Measurements from ENCODE around the gene HSPA8. TPM values are rescaled to one million over a fixed set of nuclear protein-coding genes. Genes with fewer than 3 reads are reported as not detected.
"Not testable (repeated sequence)": the region's sequence is repeated elsewhere in the genome, so short reads cannot be mapped to it uniquely, and the experiment has no call there.

HSPA8 gene
- total and polyA plus RNA-seq, 2 donors (not counting 1 experiment from before 2014, with no cell fraction given) = 480 to 738 TPM

GRCh38 chr11:123088896-123089295, 27.0 kb upstream of the HSPA8 start:
- intact Hi-C loops (cut with micrococcal nuclease); DNase-seq; H2AFZ ChIP-seq (ENCODE audit: insufficient read depth, low read depth, low read length, poor library complexity, severe bottlenecking); H3K9me3 ChIP-seq (ENCODE audit: control extremely low read depth in 1 of 3, control insufficient read depth in 2 of 3, insufficient read depth in 1 of 3, low read length in 2 of 3); H3K27ac Mint-ChIP-seq; H3K27me3 ChIP-seq (replicated peaks in 1 of 4; ENCODE audit: control extremely low read depth in 1 of 4, control insufficient read depth in 3 of 4, insufficient read depth in 4 of 4, low read length in 3 of 4); H3K4me3 Mint-ChIP-seq; H4K20me1 ChIP-seq (ENCODE audit: control insufficient read depth, insufficient read depth, low read length, poor library complexity, severe bottlenecking); H3K27me3 Mint-ChIP-seq; H3K4me2 ChIP-seq (replicated peaks; ENCODE audit: low read depth, low read length, poor library complexity, severe bottlenecking); CTCF ChIA-PET; H3K79me2 ChIP-seq (ENCODE audit: control insufficient read depth, insufficient read depth, low read length); H3K27ac ChIP-seq (ENCODE audit: low read length in 2 of 2); H3K36me3 ChIP-seq (replicated peaks in 1 of 2; ENCODE audit: control extremely low read depth in 1 of 2, control insufficient read depth in 1 of 2, extremely low read depth in 1 of 2, insufficient read depth in 2 of 2, low read length in 1 of 2); H3K9me3 Mint-ChIP-seq (ENCODE audit: insufficient read depth); H3K4me1 ChIP-seq (ENCODE audit: control insufficient read depth in 2 of 2, insufficient read depth in 2 of 2, low read length in 2 of 2); H3K4me3 ChIP-seq (ENCODE audit: control extremely low read depth in 1 of 5, extremely low read depth in 1 of 5, insufficient read depth in 1 of 5, low read depth in 2 of 5, low read length in 4 of 5); H3K4me1 Mint-ChIP-seq; ATAC-seq (ENCODE audit: low read depth); H3K9ac ChIP-seq (ENCODE audit: low read length): not testable (repeated sequence)
- POLR2A ChIA-PET = interaction anchor here (0.7 kb wide), 1 partner anchor 28 kb away, joined by 5 read pairs; no protein-coding TSS in a partner anchor
- 94% methylated on average over 7 of the region's 10 CpGs for WGBS (ENCODE audit: insufficient coverage)

GRCh38 chr11:123087657-123088056, 25.7 kb upstream of the HSPA8 start:
- H3K27ac Mint-ChIP-seq; intact Hi-C loops (cut with micrococcal nuclease): not testable (repeated sequence)
- 17% methylated on average over 1 of the region's 5 CpGs for WGBS (ENCODE audit: insufficient coverage)

More at GRCh38 chr11:123087657-123088056, 25.7 kb upstream of the HSPA8 start:
- H2AFZ ChIP-seq (ENCODE audit: insufficient read depth, low read depth, low read length, poor library complexity, severe bottlenecking); ATAC-seq (ENCODE audit: low read depth); H3K36me3 ChIP-seq (replicated peaks in 1 of 2; ENCODE audit: control extremely low read depth in 1 of 2, control insufficient read depth in 1 of 2, extremely low read depth in 1 of 2, insufficient read depth in 2 of 2, low read length in 1 of 2); H3K9me3 Mint-ChIP-seq (ENCODE audit: insufficient read depth); H3K4me1 Mint-ChIP-seq; H3K79me2 ChIP-seq (ENCODE audit: control insufficient read depth, insufficient read depth, low read length); CTCF ChIA-PET; H3K27ac ChIP-seq (ENCODE audit: low read length in 2 of 2); H3K4me3 ChIP-seq (ENCODE audit: control extremely low read depth in 1 of 5, extremely low read depth in 1 of 5, insufficient read depth in 1 of 5, low read depth in 2 of 5, low read length in 4 of 5); H4K20me1 ChIP-seq (ENCODE audit: control insufficient read depth, insufficient read depth, low read length, poor library complexity, severe bottlenecking); H3K9me3 ChIP-seq (ENCODE audit: control extremely low read depth in 1 of 3, control insufficient read depth in 2 of 3, insufficient read depth in 1 of 3, low read length in 2 of 3); POLR2A ChIA-PET; H3K4me1 ChIP-seq (ENCODE audit: control insufficient read depth in 2 of 2, insufficient read depth in 2 of 2, low read length in 2 of 2); H3K27me3 Mint-ChIP-seq; DNase-seq; H3K9ac ChIP-seq (ENCODE audit: low read length); H3K4me2 ChIP-seq (replicated peaks; ENCODE audit: low read depth, low read length, poor library complexity, severe bottlenecking); H3K4me3 Mint-ChIP-seq; H3K27me3 ChIP-seq (replicated peaks in 1 of 4; ENCODE audit: control extremely low read depth in 1 of 4, control insufficient read depth in 3 of 4, insufficient read depth in 4 of 4, low read length in 3 of 4): not testable (repeated sequence)
